GM21515 (cell line): ENCODE results near the gene BCAR1.
"Not testable (repeated sequence)": the region's sequence is repeated elsewhere in the genome, so short reads cannot be mapped to it uniquely, and the experiment has no call there.

Experiments
- ATAC-seq: cut with Tn5 transposase; IDR thresholded peaks from one replicate; pipeline ENCODE4 v1.9.1; 2021; ENCODE audit not compliant: unreplicated experiment

BCAR1 gene

DNA sequence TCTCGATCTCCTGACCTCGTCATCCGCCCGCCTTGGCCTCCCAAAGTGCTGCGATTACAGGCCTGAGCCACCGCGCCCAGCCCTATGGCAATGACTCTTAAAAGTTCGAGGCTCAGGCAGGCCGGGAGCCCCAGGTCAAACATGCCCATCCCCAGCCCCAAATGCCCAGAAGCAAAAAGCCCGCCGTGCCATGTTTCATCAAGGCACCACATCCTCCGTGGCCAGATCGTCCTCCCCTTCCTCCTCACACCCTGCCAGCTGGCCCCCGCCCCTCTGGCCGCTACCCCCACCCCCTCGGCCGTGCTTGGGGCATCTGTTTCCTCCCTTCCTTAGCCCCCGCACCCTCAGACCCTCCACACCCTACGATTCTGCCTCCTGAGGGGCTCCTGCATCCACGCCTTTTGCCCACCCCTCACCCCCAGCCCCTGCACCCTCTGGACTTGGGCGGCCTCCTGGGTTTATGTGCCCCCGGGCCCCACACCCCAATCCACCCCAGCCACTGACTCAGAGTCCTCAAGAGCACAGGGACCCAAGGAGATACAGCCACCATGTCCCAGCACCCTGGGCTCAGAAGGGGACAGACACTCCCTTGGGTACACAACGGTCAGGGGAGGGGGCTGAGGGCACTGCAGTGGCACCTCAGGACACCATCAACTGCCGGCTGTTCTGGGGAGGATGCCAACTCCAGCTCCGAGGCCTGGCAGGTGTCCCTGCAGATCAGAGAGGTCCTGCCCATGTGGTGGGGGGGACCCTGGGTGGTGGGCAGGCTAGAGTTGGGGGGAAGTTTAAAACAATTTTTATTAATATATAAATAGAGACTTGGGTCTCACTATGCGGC, 25.5 kb downstream of the BCAR1 start:
- ATAC-seq, result no peak

- ATAC-seq, result no peak
These were observed 26.3 kb downstream of the BCAR1 start for GRCh38 chr16:75225092-75225491.

- ATAC-seq, result no peak
These were observed 26.9 kb downstream of the BCAR1 start for GRCh38 chr16:75224306-75225082.

GRCh38 chr16:75223129-75223528, 28.3 kb downstream of the BCAR1 start:
- not testable (repeated sequence) for ATAC-seq

GRCh38 chr16:75222271-75222783, 29.1 kb downstream of the BCAR1 start:
- no peak for ATAC-seq

- ATAC-seq, result no peak
These were observed 31.6 kb downstream of the BCAR1 start for GRCh38 chr16:75219838-75220237.

DNA sequence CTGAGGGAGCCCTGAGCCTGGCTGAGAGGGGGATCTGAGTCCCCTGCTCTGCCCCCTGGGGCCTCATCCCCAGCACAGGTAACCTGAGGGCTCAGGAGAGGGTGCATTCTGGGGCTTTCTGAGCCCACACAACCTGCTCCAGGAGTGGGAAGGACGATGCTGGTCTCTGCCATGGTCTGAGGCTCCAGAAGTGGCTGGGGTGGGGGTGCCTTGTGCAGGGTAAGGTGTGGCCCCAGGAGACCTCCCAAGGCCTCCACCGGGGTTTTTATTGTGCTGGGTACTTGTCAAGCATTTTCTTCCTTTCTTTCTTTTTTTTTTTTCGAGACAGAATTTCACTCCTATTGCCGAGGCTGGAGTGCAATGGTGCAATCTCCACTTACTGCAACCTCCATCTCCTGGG, 32.3 kb downstream of the BCAR1 start:
- no peak for ATAC-seq

DNA sequence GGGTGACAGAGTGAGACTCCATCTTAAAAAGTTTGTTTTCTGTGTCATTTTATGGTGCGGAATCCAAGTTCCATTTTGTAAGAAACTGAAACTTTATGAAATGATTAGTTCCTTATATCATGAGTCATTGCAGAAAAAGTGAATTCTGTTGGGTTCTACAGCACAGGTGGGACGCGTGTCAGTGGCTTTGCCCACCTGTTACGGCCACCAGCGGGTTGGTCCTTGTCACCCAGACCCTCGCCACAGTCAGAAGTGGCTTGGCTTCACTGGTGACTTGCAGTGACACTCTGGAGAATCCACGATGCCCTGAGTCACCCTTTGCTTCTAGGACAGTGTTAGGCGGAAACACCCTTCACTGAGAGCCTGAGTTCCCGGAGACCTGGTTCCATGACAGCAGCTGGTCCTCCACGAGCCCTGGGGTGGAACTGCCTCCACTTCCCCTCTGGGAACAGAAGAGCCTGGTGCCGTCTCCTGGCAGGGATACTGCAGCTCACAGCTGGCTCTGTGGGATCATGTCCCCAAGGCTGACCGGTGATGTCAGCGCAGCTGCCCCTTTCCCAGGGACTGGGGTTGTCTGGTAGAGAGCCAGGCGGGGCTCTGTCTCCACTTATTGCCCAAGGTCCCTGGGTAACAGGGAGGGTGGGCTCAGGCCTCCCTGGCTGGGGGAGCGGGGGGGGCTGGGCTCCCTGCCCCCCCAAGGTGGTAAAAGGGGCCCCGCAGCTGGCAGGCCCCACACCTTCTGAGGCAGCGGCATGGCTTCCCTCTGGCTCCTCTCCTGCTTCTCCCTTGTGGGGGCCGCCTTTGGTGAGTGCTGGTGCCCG, 33.0 kb downstream of the BCAR1 start, which contains the start of gene CTRB1:
Gene CTRB1 (plus strand): TSS at position 733 of the 821 bp plus-strand sequence. CDS start 20 bp downstream, at position 753.
- ATAC-seq, result peak; percentile 68

DNA sequence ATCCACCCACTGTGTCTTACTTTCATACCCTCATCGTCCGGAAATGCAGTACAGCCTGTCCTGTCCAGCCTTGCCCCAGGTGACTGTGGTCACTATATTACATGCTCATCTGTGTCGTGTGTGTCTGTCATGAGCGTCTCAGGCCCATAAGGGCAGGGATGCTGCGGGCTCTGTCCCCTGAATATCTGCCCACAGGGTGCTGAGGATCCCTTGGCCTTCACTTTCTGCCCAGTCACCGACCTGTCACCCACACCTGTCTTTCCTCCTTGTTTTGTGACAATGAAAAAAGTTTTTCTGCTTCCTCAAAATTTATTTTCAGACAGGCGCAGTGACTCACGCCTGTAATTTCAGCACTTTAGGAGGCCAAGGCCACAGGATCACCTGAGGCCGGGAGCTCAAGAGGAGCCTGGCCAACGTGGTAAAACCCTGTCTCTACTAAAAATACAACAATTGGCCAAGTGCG, 34.0 kb downstream of the BCAR1 start:
- no peak for ATAC-seq

- ATAC-seq, result no peak
These were observed 34.8 kb downstream of the BCAR1 start for GRCh38 chr16:75216576-75216975.

DNA sequence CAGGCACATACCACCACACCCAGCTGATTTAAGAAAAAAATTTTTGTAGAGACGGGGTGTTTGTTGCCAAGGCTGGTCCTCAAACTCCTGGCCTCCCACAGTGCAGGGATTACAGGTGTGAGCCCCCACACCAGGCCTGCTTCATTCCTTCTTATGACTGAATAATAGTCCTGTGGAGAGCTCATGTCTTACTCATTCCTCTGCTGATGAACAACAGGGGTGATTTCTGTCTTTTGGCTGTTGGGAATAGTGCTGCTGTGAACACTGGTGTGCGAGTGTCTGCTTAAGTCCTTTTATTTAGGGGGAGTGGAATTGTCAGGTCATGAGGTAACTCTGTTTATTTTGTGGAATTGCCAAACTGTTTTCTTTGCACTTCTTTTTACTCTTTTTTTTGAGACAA, 35.3 kb downstream of the BCAR1 start:
- ATAC-seq, result no peak

GRCh38 chr16:75211286-75211685, 40.1 kb downstream of the BCAR1 start:
- ATAC-seq, result not testable (repeated sequence)

- ATAC-seq, result no peak
These were observed 41.5 kb downstream of the BCAR1 start for GRCh38 chr16:75209944-75210343.

- not testable (repeated sequence) for ATAC-seq
These were observed 41.9 kb downstream of the BCAR1 start for GRCh38 chr16:75209514-75209913.

GRCh38 chr16:75208861-75209505, 42.4 kb downstream of the BCAR1 start:
- no peak for ATAC-seq

GRCh38 chr16:75208242-75208825, 43.1 kb downstream of the BCAR1 start:
- ATAC-seq, result no peak

DNA sequence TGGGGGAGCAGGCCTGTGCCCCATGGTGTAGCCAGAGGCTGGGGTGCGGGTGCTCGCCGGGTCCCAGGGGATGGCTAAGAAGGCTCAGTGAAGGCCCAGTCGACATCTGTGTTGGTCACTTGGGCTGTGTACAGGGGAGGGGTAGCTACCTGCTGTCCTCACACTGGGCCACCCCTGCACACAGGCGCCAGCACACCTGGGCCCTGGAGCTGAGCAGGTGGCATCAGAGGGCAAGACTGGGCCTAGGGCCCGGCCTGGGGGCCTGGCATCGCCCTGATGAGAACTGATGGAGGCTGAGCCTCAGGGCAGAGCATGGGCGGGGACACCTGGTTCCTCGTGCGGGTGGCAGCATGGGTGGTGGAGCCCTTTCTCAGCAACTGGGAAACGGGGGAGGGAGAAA, 43.6 kb downstream of the BCAR1 start:
- ATAC-seq, result no peak

DNA sequence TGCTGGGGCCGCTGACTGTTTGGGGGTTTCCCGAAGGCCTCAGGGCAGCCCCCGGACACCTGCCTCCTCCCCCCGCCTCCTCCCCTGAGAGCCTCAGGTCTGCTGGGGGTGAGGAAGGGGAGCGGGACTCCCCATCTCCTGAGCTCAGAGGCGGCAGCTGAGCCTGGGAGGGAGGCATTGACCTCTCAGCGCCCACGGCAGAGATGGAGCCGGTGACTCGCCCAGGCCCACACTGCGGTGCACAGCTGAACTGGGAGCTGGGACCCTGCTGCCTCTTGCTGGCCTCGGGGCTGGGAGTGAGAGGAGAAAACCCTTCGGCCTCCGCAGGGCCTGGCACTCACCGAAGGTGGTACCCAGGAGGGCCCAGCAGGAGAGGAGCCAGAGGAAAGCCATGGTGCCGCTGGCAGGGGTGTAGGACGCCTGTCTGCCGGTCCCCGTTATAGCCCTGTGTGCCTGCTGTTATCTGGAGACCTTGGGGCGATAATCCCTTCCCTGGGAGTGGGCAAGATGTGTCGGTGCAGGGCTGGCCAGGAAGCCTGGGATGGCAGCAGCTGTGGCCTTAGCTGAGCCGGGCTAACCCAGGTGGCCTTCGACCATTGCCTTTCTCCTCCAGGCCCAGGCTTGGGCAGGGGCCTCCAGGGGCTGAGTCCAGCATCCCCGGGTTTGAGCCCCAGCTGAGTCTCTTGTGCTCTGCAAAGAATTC, 44.5 kb downstream of the BCAR1 start, which contains the start of gene CTRB2:
Gene CTRB2 (minus strand): TSS at position 413 of the 703 bp plus-strand sequence. CDS start 20 bp downstream, at position 393.
- no peak for ATAC-seq
